Measurements from ENCODE around the gene PIP4K2C. TPM values are rescaled to one million over a fixed set of nuclear protein-coding genes. Genes with fewer than 3 reads are reported as not detected.

PIP4K2C gene
- total RNA-seq, 4 donors from 2014 or later: 36.9 to 68.9 (median 51.5) TPM

GRCh38 chr12:57613427-57614109 is 22.6 kb downstream of the PIP4K2C start:
- DNase-seq (ENCODE audit: low spot score in 2 of 2): peak in 1 of 2 donors; percentile 46
- H3K4me3 ChIP-seq: no peak overlapping the region
- WGBS: 88% methylated on average over 10 of the region's 10 CpGs
- peaks cover 2% of the 10 kb centered on the region for H3K36me3 ChIP-seq
- peaks cover 30% of the 10 kb centered on the region for H3K4me1 ChIP-seq
- TF ChIP-seq POLR2AphosphoS5 (IDR thresholded peaks at IDR 0.05) (no peak), CTCF (IDR thresholded peaks at IDR 0.05) (no peak), EP300 (IDR thresholded peaks at IDR 0.05) (no peak), POLR2A (IDR thresholded peaks at IDR 0.05) (no peak)
- H3K27ac ChIP-seq: no peak overlapping the region
- H3K9me3 ChIP-seq: no peaks in the 10 kb centered on the region
- H3K27me3 ChIP-seq: peaks cover 25% of the 10 kb centered on the region

- Histone ChIP-seq H3K4me3 (no peak overlapping the region), H3K27me3 (peaks cover 31% of the 10 kb centered on the region), H3K36me3 (peaks cover 2% of the 10 kb centered on the region), H3K27ac (no peak overlapping the region), H3K4me1 (peaks cover 30% of the 10 kb centered on the region), H3K9me3 (no peaks in the 10 kb centered on the region)
- WGBS: 49% methylated on average over 10 of the region's 14 CpGs
- no peak for TF ChIP-seq POLR2A (IDR thresholded peaks at IDR 0.05)
- TF ChIP-seq CTCF (IDR thresholded peaks at IDR 0.05): no peak
- TF ChIP-seq POLR2AphosphoS5 (IDR thresholded peaks at IDR 0.05): no peak
- TF ChIP-seq EP300 (IDR thresholded peaks at IDR 0.05): no peak
- DNase-seq (ENCODE audit: low spot score in 2 of 2): peak in 1 of 2 donors; percentile 66
Measured at GRCh38 chr12:57614178-57614947, 23.4 kb downstream of the PIP4K2C start.

- peak in 1 of 2 donors; percentile 48 for DNase-seq (ENCODE audit: low spot score in 2 of 2)
- 81% methylated on average over 11 of the region's 11 CpGs for WGBS
- peaks cover 2% of the 10 kb centered on the region for H3K36me3 ChIP-seq
- peaks cover 30% of the 10 kb centered on the region for H3K4me1 ChIP-seq
- H3K4me3 ChIP-seq: no peak overlapping the region
- H3K27ac ChIP-seq: no peak overlapping the region
- TF ChIP-seq POLR2A (IDR thresholded peaks at IDR 0.05) (no peak), CTCF (IDR thresholded peaks at IDR 0.05) (no peak), EP300 (IDR thresholded peaks at IDR 0.05) (no peak), POLR2AphosphoS5 (IDR thresholded peaks at IDR 0.05) (no peak)
- H3K9me3 ChIP-seq: no peaks in the 10 kb centered on the region
- peaks cover 38% of the 10 kb centered on the region for H3K27me3 ChIP-seq
Measured at GRCh38 chr12:57614948-57615500, 24.0 kb downstream of the PIP4K2C start.

- peak in 1 of 2 donors; percentile 50 for DNase-seq (ENCODE audit: low spot score in 2 of 2)
- H3K4me3 ChIP-seq: no peak overlapping the region
- peaks cover 26% of the 10 kb centered on the region for H3K4me1 ChIP-seq
- 94% methylated on average over 5 of the region's 5 CpGs for WGBS
- H3K27me3 ChIP-seq: peaks cover 44% of the 10 kb centered on the region
- TF ChIP-seq POLR2A (IDR thresholded peaks at IDR 0.05): no peak
- no peak for TF ChIP-seq CTCF (IDR thresholded peaks at IDR 0.05)
- no peak for TF ChIP-seq EP300 (IDR thresholded peaks at IDR 0.05)
- TF ChIP-seq POLR2AphosphoS5 (IDR thresholded peaks at IDR 0.05): no peak
- H3K36me3 ChIP-seq: peaks cover 2% of the 10 kb centered on the region
- H3K27ac ChIP-seq: no peak overlapping the region
- no peaks in the 10 kb centered on the region for H3K9me3 ChIP-seq
Measured at GRCh38 chr12:57615637-57616036, 24.6 kb downstream of the PIP4K2C start.
